ENCODE data around the gene KCNN2. TPM values are rescaled to one million over a fixed set of nuclear protein-coding genes. Genes with fewer than 3 reads are reported as not detected.

KCNN2 gene
- total and polyA plus RNA-seq, 2 of the 8 experiments (the other 6 are each of a cell fraction or from before 2014, with no cell fraction given): 13.1 to 18.6 TPM

- no peak for TF ChIP-seq SIX5 (IDR thresholded peaks at IDR 0.05; ENCODE audit: low read depth, low read length)
- no peak for TF ChIP-seq SRF (IDR thresholded peaks at IDR 0.05; ENCODE audit: low read depth, low read length)
- peak; percentile 45; the same call in 1 of the 2 replicates for TF ChIP-seq TBP (IDR thresholded peaks at IDR 0.05; ENCODE audit: low read depth, low read length)
Observed at GRCh38 chr5:114360816-114361723, 800 bp upstream of the KCNN2 start (continued).
